HepG2 (cell line): ENCODE measurements around the gene PRKG1. TPM values are rescaled to one million over a fixed set of nuclear protein-coding genes. Genes with fewer than 3 reads are reported as not detected.

Source experiments
- ATAC-seq: fragments of 200-7000 bp; cut with Tn5 transposase; 3 replicates; pipeline ENCODE4 v1.9.1; 2020; ENCODE audit warnings: mild to moderate bottlenecking, moderate library complexity
- BruUV-seq: library from RNA; stranded (reverse); fragments of 400-500 nt; replicated peaks from 2 replicates; lab custom pipeline; 2021; lab: Mats Ljungman, UMichigan
- CTCF ChIA-PET: fragments of 300-600 bp; formaldehyde crosslinking; extraction: SDS; loops from one replicate; lab custom pipeline; 2021; ENCODE audit warnings: low total read pairs, inconsistent platforms, low intra/inter-chr PET ratio; lab: Yijun Ruan, JAX
- POLR2A ChIA-PET: fragments of 350-600 bp; sonication (Branson Sonifier 250); formaldehyde crosslinking; loops from one replicate; lab custom pipeline; 2020; ENCODE audit warnings: antibody characterized with exemption, inconsistent platforms; lab: Yijun Ruan, JAX
- DNase-seq: peaks from one replicate; pipeline ENCODE4 v3.0.0-alpha.2; 2015; ENCODE audit warnings: low spot score
- FAIRE-seq: peaks from 3 replicates; lab custom pipeline; 2011; peaks lifted over from hg19 to GRCh38; lab: Jason Lieb, UNC
- H2AFZ ChIP-seq: one replicate; pipeline ENCODE4 v1.6.1; 2011; ENCODE audit warnings: low read length, inconsistent platforms
- H3K27ac ChIP-seq: fragments of 300-600 bp; 3 replicates; pipeline ENCODE4 v1.8.0; 2011; ENCODE audit warnings: mixed run types, mild to moderate bottlenecking, mixed read lengths, low read length, inconsistent platforms; ENCODE audit not compliant: insufficient read depth; ENCODE audit errors: extremely low read length
- H3K27me3 ChIP-seq, 2 experiments: fragments of 200-600 bp in 1 of 2; 2 replicates in 1 of 2; 3 replicates in 1 of 2; pipeline versions ENCODE4 v1.6.0 to v1.8.0; 2011; ENCODE audit warnings: low read length in 2 of 2, mild to moderate bottlenecking in 2 of 2, moderate library complexity in 2 of 2, inconsistent platforms in 1 of 2; ENCODE audit not compliant: insufficient read depth in 2 of 2, control insufficient read depth in 1 of 2
- H3K36me3 ChIP-seq, 2 experiments: fragments of 200-600 bp in 1 of 2; replicated peaks in 1 of 2; 2 replicates in 1 of 2; 3 replicates in 1 of 2; pipeline versions ENCODE4 v1.5.1 to v1.8.0; 2011; ENCODE audit warnings: low read length in 2 of 2, inconsistent platforms in 1 of 2; ENCODE audit not compliant: insufficient read depth in 2 of 2, control insufficient read depth in 1 of 2
- H3K4me1 ChIP-seq: 2 replicates; pipeline ENCODE4 v1.5.1; 2012; ENCODE audit warnings: low read length, inconsistent platforms; ENCODE audit not compliant: insufficient read depth
- H3K4me2 ChIP-seq: 2 replicates; pipeline ENCODE4 v1.6.0; 2011; ENCODE audit warnings: low read depth, low read length, inconsistent platforms
- H3K4me3 ChIP-seq, 3 experiments: fragments of 200-600 bp in 1 of 3; sonication (generic), shearing (Covaris generic) in 1 of 3; replicated peaks in 1 of 3; 2 replicates each; pipeline ENCODE4 v1.5.1; 2011 to 2016; ENCODE audit warnings: low read length in 3 of 3, inconsistent platforms in 2 of 3, low read depth in 2 of 3, mild to moderate bottlenecking in 2 of 3, control low read depth in 1 of 3, mixed read lengths in 1 of 3; ENCODE audit not compliant: insufficient read depth in 1 of 3
- H3K79me2 ChIP-seq: one replicate; pipeline ENCODE4 v1.6.1; 2011; ENCODE audit warnings: low read length, inconsistent platforms; ENCODE audit not compliant: insufficient read depth
- H3K9ac ChIP-seq: 2 replicates; pipeline ENCODE4 v1.6.0; 2011; ENCODE audit warnings: mild to moderate bottlenecking, low read depth, low read length, inconsistent platforms; ENCODE audit not compliant: insufficient read depth
- H3K9me3 ChIP-seq: 2 replicates; pipeline ENCODE4 v1.5.1; 2012; ENCODE audit warnings: mild to moderate bottlenecking, low read length
- H4K20me1 ChIP-seq: 2 replicates; pipeline ENCODE4 v1.6.0; 2011; ENCODE audit warnings: inconsistent platforms, mild to moderate bottlenecking, low read length, moderate library complexity; ENCODE audit not compliant: insufficient read depth
- FOXO1 ChIP-seq: sonication (generic); formaldehyde crosslinking; IDR thresholded peaks from 2 replicates; pipeline ENCODE4 v1.4.0; 2020; ENCODE audit warnings: missing genetic modification reagents
- KDM6A ChIP-seq: IDR thresholded peaks from 2 replicates; pipeline ENCODE4 v1.6.1; 2016; ENCODE audit warnings: low read depth
- NR2F6 ChIP-seq, 2 experiments: IDR thresholded peaks; 2 replicates each; pipeline ENCODE4 v1.6.1; 2016; ENCODE audit warnings: antibody characterized with exemption in 1 of 2, mild to moderate bottlenecking in 1 of 2
- PAX8 ChIP-seq: sonication (generic); formaldehyde crosslinking; IDR thresholded peaks from 2 replicates; pipeline ENCODE4 v1.8.0; 2022; ENCODE audit warnings: mild to moderate bottlenecking, missing genetic modification reagents, borderline replicate concordance
- SP140L ChIP-seq: sonication (generic); formaldehyde crosslinking; IDR thresholded peaks from 2 replicates; pipeline ENCODE4 v1.4.0; 2020; ENCODE audit warnings: missing genetic modification reagents, borderline replicate concordance
- TBL1XR1 ChIP-seq: fragments of 150-350 bp; IDR thresholded peaks from 2 replicates; pipeline ENCODE4 v1.6.1; 2014; ENCODE audit warnings: borderline replicate concordance, low read length; ENCODE audit not compliant: partially characterized antibody
- TP53 ChIP-seq: sonication (generic); formaldehyde crosslinking; conservative IDR thresholded peaks from 2 replicates; pipeline ENCODE4 v1.4.0; 2020; ENCODE audit warnings: missing genetic modification reagents
- ZNF382 ChIP-seq: sonication (generic); formaldehyde crosslinking; IDR thresholded peaks from 2 replicates; pipeline ENCODE4 v1.5.0; 2020; ENCODE audit warnings: missing genetic modification reagents, mild to moderate bottlenecking, borderline replicate concordance
- ZNF530 ChIP-seq: sonication (generic); formaldehyde crosslinking; IDR thresholded peaks from 2 replicates; pipeline ENCODE4 v1.5.0; 2020; ENCODE audit warnings: low read depth, mild to moderate bottlenecking, missing genetic modification reagents
- ZNF547 ChIP-seq: sonication (generic); formaldehyde crosslinking; IDR thresholded peaks from 2 replicates; pipeline ENCODE4 v1.5.1; 2020; ENCODE audit warnings: mild to moderate bottlenecking, missing genetic modification reagents
- ZSCAN30 ChIP-seq: sonication (generic); formaldehyde crosslinking; IDR thresholded peaks from 2 replicates; pipeline ENCODE4 v1.5.0; 2020; ENCODE audit warnings: mild to moderate bottlenecking, missing genetic modification reagents
- ZZZ3 ChIP-seq: sonication (generic); formaldehyde crosslinking; IDR thresholded peaks from 2 replicates; pipeline ENCODE4 v1.4.0; 2020; ENCODE audit warnings: missing genetic modification reagents, mild to moderate bottlenecking, borderline replicate concordance
- WGBS: methylation state at CpG from one replicate; pipeline ENCODE4 v1.1.6; 2017; ENCODE audit warnings: low lambda C conversion rate; 5-methylcytosine and 5-hydroxymethylcytosine counted together
- in situ Hi-C: cut with HindIII; loops from 2 replicates; pipeline ENCODE4 v1.10.0; 2017; ENCODE audit warnings: low pct_unique_long_range_greater_than_20kb; ENCODE audit not compliant: extremely low pct_ligation_motif_present
- intact Hi-C: fragments of 100-400 bp; cut with micrococcal nuclease; formaldehyde crosslinking; loops from one replicate; pipeline ENCODE4 v1.10.0; 2022; ENCODE audit not compliant: unreplicated experiment
- polyA plus RNA-seq, 8 experiments: library from polyadenylated mRNA; depleted of rRNA in 3 of 8; stranded (reverse) in 7 of 8; unstranded in 1 of 8; fragments of >200 nt; fragmentation: Illumina TruSeq in 4 of 8; extraction: Trizol in 4 of 8; gene quantifications; 2 replicates each; pipeline versions ENCODE4 v1.2.1 to v1.2.3, GENCODE V29; 2011 to 2016; ENCODE audit warnings: low read depth in 4 of 8, missing spikeins in 1 of 8, mixed read lengths in 1 of 8; ENCODE audit not compliant: insufficient read depth in 1 of 8
- total RNA-seq, 5 experiments: library from RNA; depleted of rRNA; stranded (reverse); fragments of >200 nt; fragmentation: Illumina TruSeq; extraction: Trizol; gene quantifications; 2 replicates each; pipeline ENCODE4 v1.2.3, GENCODE V29; 2016; ENCODE audit warnings: low read depth in 1 of 5

Gene PRKG1
- total and polyA plus RNA-seq, 2 of the 13 experiments (the other 11 are each of a cell fraction or from before 2014, with no cell fraction given), result 0.01 TPM; not detected in 1

DNA sequence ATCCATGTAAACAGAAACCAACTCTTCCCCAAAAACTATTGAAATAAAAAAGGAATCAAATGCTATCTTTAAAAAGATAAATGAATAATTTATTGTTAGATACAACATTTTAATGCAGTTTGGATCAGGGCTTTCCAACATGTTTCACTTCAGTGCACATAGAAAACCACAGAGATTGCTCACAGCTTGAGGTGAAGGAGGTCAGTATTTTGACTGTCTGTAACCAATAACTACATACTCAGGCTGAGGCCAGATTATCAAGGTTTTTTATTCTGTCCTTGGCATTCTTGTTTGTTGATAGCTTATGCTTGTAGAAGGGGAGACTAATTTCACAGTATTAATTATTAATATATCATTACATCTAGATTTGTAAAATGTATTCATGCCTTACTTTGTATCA is 195.5 kb downstream of the PRKG1 start:
- H3K4me3 ChIP-seq, result no peak overlapping the region
- TF ChIP-seq ZSCAN30 (CRISPR knock-in tag) (no peak), TBL1XR1 (no peak), TP53 (CRISPR knock-in tag) (no peak), ZNF382 (CRISPR knock-in tag) (no peak), KDM6A (CRISPR knock-in tag) (no peak), ZZZ3 (CRISPR knock-in tag) (no peak), ZNF530 (CRISPR knock-in tag) (no peak), SP140L (CRISPR knock-in tag) (no peak), NR2F6 (IDR thresholded peaks at IDR 0.05) (no peak), NR2F6 (CRISPR knock-in tag; IDR thresholded peaks at IDR 0.05) (no peak), ZNF547 (no peak)
- ChIA-PET CTCF (no interaction called here), POLR2A (no interaction called here)
- no peaks in the 10 kb centered on the region for H3K79me2 ChIP-seq
- H3K27ac ChIP-seq, result no peak overlapping the region
- H3K9ac ChIP-seq, result no peak overlapping the region
- BruUV-seq, result no TSS peak
- intact Hi-C loops, result no loop called here
- H3K9me3 ChIP-seq, result no peaks in the 10 kb centered on the region
- in situ Hi-C loops, result no loop called here
- DNase-seq, result no peak
- H4K20me1 ChIP-seq, result no peaks in the 10 kb centered on the region
- ATAC-seq, result no peak
- H3K36me3 ChIP-seq, result no peaks in the 10 kb centered on the region
- no peaks in the 10 kb centered on the region for H3K4me1 ChIP-seq
- no peak overlapping the region for H3K4me2 ChIP-seq
- FAIRE-seq, result no peak
- H2AFZ ChIP-seq, result no peak overlapping the region
- H3K27me3 ChIP-seq, result no peaks in the 10 kb centered on the region

DNA sequence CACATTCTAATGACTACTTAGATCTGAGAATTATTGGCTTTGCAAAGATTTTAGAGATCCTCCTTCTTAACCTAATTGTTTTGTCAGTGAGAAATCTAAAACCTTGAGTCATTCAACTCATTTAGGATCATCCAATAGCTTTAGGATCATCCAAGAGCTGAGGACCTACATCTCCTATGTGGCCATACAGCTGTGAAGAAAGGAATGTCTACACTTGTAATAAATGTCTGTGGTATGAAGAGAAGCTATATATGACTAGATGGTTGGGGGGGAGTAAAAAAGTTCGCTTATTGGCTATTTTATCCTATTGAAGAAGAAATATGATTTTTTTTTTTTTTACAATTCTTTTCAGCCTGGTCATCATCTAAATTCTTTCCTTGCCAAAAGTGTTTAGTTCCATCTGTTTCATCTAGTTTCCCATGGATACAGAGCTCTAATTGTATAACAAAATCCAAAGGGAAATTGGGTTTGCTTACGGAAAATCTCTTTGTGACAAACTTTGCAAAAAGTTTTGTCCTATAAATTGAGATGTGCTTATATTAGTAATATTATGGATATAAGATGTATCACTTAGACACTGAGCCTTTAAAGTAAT is 196.7 kb downstream of the PRKG1 start:
- CTCF ChIA-PET, result no interaction called here
- Histone ChIP-seq H4K20me1 (no peaks in the 10 kb centered on the region), H3K4me3 (no peak overlapping the region), H3K27ac (no peak overlapping the region), H3K9me3 (no peaks in the 10 kb centered on the region), H3K27me3 (no peaks in the 10 kb centered on the region), H3K4me1 (no peaks in the 10 kb centered on the region), H3K79me2 (no peaks in the 10 kb centered on the region), H3K9ac (no peak overlapping the region), H3K4me2 (no peak overlapping the region), H2AFZ (no peak overlapping the region), H3K36me3 (no peaks in the 10 kb centered on the region)
- DNase-seq, result no peak
- WGBS, result 7% methylated on average over 2 of the region's 2 CpGs
- TF ChIP-seq PAX8 (CRISPR knock-in tag) (no peak), FOXO1 (CRISPR knock-in tag) (no peak)
- BruUV-seq, result no TSS peak
- intact Hi-C loops (no loop called here), in situ Hi-C loops (no loop called here)
- no peak for FAIRE-seq
- ATAC-seq, result no peak
- POLR2A ChIA-PET, result no interaction called here
